HG02885 (cell line): Measurements from ENCODE around the gene ZNF366.

Source experiments
- ATAC-seq: cut with Tn5 transposase; IDR thresholded peaks from one replicate; pipeline ENCODE4 v1.9.1; 2021; ENCODE audit warnings: mild to moderate bottlenecking; ENCODE audit not compliant: unreplicated experiment, poor library complexity

ZNF366 gene

DNA sequence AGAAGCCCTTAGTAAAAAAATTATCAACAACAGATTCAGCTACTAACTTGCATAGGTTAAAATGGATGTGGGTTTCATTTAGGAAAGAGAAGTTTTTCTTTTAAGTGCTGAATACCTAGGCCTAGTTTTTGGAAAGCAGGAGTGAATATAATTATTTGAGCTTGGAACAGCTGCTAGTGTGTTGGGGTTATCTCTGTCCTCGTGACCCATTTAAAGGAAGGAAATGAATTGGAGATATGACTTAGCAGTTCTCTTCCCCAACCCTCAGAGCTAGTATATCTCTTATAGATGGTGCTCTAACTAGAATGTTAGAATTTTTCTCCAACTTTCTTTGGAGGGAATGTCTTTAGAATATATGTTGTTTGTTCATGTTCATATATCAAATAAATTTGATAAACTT, 38.6 kb downstream of the ZNF366 start:
- no peak for ATAC-seq

DNA sequence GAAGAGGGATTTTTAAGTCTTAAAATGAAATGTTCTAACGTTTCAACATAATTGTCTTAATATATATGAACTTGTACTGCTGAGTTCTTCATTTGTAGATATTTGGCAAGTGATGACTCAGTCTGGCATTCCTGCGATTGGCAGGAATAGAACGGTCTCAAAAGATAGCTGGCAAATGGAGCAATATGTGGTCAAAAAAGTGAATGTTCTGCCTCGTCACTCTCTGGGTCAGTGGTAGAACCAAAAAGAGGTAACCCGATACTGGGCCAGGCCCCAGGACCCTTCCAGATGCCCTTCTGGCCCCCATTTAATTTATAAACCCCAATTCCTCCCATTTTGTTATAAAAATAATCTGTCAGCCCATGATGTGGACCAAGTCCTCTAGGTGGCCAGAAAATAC, 39.2 kb downstream of the ZNF366 start:
- no peak for ATAC-seq

DNA sequence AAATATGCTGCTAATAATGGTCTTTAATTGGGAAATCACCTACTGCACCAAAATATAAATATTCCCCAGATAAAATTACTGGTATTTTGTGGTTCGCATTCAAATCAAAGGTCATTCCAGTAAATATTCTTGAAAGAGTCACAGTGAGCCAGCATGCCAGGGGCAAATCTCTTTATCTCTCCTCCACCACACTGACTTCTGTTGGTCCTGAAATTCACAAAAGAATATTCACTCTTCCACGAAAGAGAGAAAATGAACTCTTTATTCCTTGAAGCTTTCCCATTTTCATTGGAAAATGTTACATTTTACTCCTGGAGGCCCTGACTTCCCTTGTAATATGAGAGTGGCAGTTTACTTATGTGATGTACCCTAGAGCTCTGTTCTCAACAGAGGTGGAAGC, 39.7 kb downstream of the ZNF366 start:
- no peak for ATAC-seq

DNA sequence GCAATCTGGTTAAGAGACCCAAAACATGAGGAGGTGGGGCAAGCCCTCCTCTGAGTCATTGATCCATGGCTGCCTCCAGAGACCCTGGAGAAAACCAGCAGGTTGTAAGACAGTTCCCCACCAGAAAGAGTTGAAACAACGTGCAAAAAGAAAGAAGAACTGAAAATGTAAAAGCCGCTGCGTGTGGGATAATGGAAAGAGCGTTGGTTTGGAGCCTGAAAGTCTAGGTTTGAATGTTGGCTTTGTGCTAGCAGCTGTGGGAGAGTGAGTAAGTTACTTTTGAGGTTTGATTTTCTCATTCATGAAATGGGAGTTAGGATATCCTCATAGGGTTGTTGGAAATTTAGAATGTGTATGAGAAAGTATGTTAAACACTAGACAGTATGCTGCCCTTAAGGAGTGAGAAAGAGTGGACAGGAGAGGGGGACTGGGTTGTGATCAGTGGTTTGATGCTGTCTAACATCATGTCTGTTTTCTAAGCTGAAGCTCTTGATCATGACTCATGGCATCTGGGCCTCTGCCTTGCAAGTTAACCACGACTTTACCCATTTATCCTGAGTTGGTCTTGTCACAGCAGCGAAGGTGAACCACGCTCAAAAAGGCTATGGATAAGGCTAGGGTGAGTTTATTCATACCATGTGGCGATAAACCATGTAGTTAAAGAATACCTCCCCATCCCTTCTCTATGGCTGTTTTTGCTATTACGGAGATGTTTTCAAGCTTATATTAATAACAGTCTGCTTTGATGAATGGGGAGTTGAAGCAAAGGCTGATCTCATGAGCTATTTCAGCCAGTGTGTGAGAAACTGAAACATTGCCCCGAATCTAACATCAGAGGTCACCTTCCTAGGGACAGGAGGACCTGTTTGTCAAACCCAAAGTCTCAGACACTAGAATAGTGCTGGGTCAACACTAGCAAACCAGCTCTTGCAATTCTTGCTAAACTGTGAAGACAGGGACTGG, 41.3 kb downstream of the ZNF366 start:
- ATAC-seq = peak; percentile 77

DNA sequence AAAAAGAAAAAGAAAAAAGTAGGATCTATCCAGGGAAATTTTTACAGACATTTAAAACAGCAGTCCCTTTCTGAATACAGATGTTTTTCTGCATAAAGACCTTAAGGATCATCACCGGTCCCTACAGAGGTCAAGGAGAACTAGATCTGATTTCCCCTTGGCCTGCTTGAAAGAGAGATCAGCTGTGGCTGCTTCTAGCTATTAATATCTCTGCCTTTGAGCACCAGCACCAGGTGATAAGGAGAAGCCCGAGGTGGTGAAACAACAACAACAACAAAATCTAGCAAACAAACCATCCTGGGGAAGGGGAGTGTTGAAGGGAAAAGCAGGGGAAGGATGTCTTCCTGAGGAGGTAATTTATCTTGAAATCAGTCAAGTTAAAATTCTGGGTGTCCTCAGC, 42.1 kb downstream of the ZNF366 start:
- ATAC-seq = peak; percentile 41

DNA sequence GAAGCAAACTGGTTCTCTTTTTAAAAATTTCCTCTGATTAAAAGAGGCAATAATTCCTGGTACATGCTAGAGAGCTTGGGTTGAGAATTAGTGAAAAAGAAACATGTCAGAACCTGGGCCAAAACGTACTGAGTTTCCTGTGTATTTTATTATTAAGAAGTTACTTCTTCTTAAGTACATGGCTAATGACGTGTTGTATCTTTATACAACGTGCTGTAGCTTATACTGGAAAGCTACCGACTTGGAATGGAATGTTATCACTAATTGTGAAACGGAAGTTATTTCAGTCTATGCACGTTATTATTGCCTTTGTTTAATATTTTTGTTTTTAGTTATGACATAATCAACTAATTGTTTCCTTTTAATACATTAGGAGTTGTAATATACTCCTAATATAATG, 43.1 kb downstream of the ZNF366 start:
- ATAC-seq = no peak

DNA sequence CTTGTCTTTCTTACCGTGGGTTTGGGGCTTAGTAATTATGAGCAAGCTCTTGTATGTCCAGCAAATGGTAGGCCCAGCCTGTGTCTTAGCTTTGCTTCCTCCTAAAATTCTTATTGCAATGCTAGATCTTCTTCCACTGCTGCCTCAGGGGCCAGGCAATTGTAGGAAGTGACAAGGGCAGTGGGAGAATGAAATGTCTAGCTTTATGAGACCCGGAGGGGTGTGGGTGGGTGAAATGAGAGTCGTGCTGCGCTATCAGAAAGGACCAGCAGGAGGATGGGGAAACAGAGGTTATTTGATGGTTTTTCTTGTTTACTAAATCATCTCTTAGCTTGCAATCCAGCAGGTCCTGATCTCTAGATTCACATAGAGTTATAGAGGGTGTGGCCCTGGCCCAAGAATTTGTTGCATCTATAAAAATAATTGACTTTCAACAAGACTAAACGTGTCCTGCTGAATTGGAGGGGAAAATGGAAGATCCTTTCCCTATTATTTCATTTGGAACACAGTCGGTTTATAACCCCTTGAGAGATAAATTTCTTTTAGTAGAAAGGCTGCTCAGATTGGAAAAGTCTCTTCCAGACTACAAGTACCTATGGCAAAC, 43.7 kb downstream of the ZNF366 start:
- no peak for ATAC-seq

DNA sequence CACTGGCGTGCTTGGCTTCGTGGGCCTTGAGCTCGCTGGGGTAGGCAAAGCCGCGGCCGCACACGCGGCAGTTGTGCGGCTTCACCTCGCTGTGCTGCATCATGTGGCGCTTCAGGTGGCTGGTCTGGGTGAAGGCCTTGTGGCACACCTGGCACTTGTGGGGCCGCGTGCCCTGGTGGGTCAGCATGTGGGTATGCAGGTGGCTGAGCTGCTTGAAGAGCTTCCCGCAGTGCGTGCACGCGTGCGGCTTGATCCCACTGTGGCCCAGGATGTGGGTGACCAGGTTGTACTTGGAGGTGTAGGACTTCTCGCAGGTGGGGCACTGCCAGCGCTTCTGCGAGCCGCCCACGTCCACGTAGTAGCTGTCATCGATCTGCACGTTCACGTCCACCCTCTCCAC, 46.8 kb downstream of the ZNF366 start:
- ATAC-seq = no peak

DNA sequence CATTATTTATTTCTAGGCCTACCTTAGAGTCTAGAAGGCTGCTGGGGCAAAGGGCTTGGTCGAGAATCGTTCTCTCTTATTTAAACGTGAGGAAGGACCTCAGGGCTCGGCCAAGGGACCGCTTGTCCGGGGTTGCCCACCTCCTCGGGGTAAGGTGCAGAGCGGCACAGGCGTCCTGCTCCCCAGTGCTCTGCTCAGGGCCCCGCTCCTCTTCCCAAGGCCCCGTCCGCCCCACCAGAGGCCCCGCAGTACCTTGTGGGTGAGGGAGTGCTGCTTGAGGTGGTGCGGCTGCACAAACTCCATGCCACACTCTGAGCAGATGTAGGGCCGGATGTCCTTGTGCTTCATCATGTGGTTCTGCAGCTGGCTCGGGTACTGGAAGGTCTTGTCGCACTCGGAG, 47.3 kb downstream of the ZNF366 start:
- ATAC-seq = no peak

DNA sequence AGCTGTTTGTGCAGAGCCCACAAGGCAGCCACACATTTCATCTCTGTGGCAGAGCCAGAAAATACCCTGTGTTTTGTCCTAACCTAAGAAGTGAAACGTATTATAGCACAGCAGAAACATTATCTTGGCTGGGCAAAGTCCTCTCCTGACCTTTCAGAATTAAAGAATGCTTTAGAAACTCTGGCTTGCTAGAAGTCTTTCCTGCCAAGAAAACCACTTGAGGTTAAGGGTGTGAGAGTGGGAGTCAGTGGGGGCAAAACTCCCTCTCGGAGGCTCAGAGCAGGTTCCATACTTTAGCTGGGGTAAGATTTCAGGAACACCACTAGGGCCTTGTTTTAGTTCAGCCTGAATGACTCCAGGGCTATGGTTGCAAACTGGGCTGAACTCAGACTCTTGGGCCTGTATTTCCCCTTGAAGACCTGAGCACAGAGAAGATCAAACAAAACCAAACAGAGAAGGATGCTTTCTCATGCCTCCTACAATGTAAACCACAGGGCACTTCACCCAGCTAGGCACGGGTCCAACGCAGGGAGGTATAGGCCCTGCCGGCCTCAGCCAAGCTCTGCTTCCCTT, 48.0 kb downstream of the ZNF366 start:
- no peak for ATAC-seq

DNA sequence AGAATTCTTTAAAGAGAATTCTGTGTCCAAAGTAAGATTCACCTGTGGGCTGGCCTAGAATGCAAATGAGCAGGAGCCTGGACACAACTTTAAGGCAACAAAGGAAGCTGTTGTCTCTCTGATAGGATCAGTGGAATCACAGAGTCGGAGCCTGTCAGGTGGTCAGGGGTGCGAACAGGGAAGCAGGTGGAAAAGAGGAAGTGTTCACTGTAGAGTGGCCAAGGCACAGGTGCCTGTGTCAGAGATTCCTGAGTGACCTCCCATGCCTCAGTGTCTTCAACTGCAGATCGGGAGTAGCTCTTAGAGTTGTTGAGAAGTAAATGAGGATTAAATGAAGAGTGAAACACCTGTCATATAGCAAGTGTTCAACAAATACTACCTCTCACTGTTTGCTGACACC, 48.8 kb downstream of the ZNF366 start:
- ATAC-seq = no peak

DNA sequence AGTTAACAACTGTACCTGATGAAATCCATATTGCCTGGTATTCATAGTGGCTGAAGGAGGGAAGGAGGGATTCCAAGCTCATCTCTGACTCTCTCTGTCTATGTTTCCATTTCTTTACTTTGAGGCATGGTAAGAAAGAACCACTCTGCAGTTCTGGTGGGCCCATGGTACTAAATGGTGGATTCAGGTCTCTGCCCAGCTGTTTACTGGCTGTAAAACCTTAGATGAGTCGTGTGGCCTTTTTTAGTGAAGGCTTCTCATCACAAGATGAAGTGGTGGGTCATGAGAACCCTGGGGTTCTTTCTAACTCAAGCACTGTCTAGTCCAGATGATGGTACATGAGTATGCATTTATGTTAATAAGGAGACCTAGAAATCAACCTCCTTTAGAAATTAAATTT, 49.7 kb downstream of the ZNF366 start:
- ATAC-seq = no peak

DNA sequence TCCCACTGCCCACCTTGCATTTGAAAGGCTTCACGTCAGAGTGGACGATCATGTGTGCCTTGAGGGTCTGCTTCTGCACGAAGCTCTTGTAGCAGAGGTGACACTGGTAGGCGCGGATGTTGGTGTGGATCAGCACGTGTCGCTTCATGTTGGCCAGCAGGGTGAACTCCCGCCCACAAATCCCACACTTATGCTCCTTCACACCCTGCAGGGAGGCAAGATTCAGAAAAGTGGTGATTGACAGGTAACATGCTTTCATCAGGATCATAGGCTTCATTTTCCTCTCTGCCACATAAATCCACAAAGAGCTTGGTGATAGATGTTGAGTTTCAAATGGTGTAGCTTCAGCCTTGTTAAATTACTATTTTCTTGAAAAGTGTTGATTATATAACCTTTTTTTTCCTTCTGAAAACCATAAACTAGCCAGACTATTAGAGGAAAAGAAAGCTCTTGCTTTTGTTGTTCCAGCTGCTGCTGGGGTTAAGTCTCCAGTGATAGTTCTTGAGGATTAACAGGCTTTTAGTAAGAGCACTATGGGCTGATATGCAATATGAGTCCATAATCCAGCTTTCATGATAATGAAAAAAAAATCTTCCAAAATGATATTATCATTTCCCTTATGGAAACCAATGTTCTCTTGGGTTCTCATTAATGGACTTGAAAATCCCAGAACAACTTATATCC, 50.7 kb downstream of the ZNF366 start:
- no peak for ATAC-seq

DNA sequence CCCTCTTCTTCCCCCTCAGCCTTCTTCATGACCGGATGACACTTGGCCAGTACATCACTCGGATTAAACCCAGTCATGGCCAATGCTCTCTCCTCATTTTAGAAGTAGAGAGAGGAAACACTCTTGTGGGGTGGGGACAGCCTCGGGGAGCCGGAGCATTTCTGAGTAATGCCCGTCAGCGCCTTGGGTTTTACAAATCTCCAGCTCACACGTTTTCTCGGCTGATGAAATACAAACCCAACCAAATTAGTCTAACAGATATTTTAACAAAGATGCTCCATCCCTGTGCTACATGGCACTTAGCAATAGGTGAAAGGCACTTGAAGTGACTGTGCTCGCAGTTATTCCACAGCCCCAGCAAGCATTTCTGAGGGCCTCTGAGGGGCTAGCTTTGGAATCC, 51.7 kb downstream of the ZNF366 start:
- ATAC-seq = no peak

DNA sequence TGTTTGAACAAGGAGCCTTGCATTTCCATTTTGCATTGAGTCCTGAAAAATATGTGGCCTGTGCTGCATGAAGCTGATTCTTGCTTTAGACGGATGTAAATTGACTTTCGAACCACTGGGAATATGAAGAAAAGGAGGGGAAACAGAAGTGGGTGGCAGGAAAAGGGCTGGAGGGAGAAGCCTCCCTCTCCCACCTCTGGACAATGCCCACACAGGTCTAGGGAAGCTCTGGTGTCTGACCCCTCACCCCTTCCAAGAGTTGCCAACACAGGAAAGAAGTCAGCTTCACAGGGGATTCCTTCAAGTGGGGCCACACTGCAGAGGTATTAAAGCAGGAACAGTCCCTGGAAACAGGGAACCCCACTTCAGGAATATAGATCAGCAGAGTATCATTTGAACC, 52.2 kb downstream of the ZNF366 start:
- ATAC-seq = no peak

DNA sequence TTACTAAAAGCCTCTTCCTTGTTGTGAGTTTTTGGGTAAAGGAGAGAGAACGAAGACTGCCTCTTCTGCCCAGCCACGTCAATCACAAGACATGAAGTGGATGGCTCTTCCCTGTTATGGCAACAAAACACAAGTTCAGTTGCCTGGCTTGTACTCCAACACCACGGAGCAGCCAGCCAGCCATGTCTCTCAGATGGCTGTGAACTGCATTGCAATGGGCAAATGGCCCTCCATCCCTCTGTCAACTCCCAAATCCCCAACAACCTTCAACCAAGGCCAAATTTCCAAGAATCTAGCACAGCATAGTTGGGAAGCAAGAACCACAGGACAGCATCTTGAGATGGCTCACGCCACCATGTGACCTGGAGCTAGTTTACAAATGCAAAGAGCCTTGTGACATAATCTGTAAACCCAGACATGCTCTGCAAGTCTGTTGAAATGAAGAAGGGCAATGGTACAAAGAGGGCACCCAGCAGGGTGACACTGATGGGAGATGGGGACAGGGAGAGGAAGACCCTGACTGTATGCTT, 53.9 kb downstream of the ZNF366 start:
- ATAC-seq = no peak

DNA sequence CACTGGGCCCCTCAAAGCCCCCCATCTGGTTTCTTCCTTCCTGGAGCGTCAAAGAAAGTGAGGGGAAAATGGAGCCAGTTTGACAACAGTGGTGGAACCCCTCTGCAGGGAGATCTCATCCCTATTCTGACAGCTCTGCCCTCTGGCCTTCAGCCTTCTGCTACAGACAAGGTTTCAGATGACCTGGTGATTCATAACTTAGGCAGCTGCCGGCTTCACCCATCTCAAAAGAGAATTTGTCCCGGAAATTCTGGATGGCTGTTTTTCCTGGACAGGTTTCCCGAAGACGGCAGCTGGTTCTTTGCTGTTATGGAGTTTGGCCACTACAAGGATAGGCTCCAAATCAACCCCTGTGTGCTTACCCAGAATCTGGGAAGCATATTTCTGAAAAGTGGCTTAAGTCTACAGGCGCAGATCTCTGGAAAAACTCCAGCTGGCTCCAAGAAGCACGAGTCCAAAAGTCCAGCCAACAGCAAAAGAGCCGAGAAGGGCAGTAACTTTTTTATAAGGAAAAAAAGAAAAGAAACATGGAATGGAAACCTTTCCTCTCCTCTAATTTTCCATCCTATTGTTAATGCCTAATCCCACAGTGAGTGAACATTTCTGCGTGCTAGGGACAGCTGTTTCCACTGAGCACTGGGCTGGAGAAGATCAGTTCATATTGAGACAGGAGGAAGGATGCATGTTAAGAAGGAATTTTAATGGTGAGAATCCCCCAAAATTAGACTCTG, 54.5 kb downstream of the ZNF366 start:
- ATAC-seq = peak; percentile 13

DNA sequence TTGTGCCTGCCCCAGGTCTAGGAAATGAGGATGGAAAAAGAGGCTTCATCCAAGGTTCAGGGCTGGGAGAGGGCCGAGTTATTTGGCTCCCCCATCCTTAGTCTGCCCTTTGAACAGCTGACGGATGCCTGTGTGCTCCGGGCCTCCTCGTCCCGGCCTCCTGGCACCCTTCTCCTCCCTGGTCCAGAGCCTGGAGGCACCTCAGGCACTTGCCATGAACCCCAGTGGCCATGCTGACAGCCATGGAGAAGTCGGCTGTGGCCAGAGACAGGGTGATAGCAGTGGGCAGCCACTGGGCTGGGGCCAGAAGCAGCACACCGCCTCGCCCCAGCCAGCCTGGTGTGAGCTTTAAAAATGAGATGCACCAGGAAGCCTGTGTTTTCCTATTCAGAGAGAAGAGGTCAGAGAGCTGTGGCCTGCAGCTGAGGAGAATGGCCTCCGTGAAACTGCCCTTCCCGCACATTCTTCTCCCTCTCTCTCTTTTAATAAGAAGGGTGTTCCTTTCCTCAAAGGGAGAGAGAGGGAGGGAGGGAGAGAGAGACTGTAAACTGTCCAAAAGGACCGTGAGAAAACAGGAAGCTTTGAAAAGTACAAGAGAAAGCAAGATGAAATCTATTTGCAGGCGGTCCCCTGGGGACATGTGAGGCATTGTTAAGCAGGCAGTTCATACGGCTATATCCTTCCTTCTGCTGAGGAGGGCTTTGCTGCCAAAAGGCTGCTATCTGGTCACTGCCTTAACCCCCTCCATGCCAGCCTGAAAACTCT, 55.3 kb downstream of the ZNF366 start:
- peak; percentile 88 for ATAC-seq

DNA sequence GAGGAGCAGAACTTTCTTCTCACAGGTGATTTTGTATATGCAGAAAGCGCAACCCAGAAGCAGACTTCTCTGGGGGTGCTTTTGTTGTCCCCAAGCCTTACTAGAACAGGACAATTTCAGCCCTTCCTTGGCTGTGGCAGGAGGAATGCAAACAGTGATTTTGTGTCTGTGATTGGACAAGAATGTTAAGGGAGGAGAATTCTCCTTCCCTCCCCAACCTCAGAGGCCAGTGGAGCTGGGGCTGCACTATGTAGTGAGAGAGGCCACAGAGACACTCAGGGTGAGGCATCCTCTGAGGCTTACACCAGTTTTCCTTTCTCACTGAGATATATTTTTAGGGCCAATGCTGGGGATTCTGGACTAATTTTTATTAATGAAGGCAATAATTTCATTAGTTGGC, 58.8 kb downstream of the ZNF366 start:
- ATAC-seq = no peak
